ENCODE data around the gene FEZF1.

- no peak for TF ChIP-seq CTCF (IDR thresholded peaks at IDR 0.05; ENCODE audit: low read depth, low read length, poor library complexity, severe bottlenecking)
- TF ChIP-seq EZH2phosphoT487 (IDR thresholded peaks at IDR 0.05; ENCODE audit: borderline replicate concordance, low read length), result no peak
Measured at GRCh38 chr7:122257056-122257455, 47.5 kb downstream of the FEZF1 start.
